Adipocyte (in vitro differentiated cells): ENCODE data around the gene PLEKHA7.
"Not testable (repeated sequence)": the region's sequence is repeated elsewhere in the genome, so short reads cannot be mapped to it uniquely, and the experiment has no call there.

ENCODE experiments used
- DNase-seq: peaks from one replicate; pipeline ENCODE4 v3.0.0-alpha.2; 2015; ENCODE audit warnings: low read depth
- H3K27me3 ChIP-seq: replicated peaks from 2 replicates; pipeline ENCODE4 v1.7.0; 2013; ENCODE audit warnings: mild to moderate bottlenecking, low read length, moderate library complexity; ENCODE audit not compliant: control insufficient read depth, insufficient read depth
- H3K36me3 ChIP-seq: 2 replicates; pipeline ENCODE4 v1.7.0; 2013; ENCODE audit warnings: low read length, mild to moderate bottlenecking, moderate library complexity; ENCODE audit not compliant: control insufficient read depth, insufficient read depth, severe bottlenecking
- H3K4me1 ChIP-seq: 2 replicates; pipeline ENCODE4 v1.7.0; 2013; ENCODE audit warnings: mild to moderate bottlenecking, low read length, moderate library complexity; ENCODE audit not compliant: control insufficient read depth, insufficient read depth
- H3K4me3 ChIP-seq: 2 replicates; pipeline ENCODE4 v1.7.0; 2013; ENCODE audit warnings: mild to moderate bottlenecking, low read length, moderate library complexity
- H3K9ac ChIP-seq: 2 replicates; pipeline ENCODE4 v1.7.0; 2013; ENCODE audit warnings: mild to moderate bottlenecking, low read length, moderate library complexity
- H3K9me3 ChIP-seq: 2 replicates; pipeline ENCODE4 v1.7.0; 2013; ENCODE audit warnings: mild to moderate bottlenecking, low read length, moderate library complexity; ENCODE audit not compliant: control insufficient read depth

Gene PLEKHA7, protein sequence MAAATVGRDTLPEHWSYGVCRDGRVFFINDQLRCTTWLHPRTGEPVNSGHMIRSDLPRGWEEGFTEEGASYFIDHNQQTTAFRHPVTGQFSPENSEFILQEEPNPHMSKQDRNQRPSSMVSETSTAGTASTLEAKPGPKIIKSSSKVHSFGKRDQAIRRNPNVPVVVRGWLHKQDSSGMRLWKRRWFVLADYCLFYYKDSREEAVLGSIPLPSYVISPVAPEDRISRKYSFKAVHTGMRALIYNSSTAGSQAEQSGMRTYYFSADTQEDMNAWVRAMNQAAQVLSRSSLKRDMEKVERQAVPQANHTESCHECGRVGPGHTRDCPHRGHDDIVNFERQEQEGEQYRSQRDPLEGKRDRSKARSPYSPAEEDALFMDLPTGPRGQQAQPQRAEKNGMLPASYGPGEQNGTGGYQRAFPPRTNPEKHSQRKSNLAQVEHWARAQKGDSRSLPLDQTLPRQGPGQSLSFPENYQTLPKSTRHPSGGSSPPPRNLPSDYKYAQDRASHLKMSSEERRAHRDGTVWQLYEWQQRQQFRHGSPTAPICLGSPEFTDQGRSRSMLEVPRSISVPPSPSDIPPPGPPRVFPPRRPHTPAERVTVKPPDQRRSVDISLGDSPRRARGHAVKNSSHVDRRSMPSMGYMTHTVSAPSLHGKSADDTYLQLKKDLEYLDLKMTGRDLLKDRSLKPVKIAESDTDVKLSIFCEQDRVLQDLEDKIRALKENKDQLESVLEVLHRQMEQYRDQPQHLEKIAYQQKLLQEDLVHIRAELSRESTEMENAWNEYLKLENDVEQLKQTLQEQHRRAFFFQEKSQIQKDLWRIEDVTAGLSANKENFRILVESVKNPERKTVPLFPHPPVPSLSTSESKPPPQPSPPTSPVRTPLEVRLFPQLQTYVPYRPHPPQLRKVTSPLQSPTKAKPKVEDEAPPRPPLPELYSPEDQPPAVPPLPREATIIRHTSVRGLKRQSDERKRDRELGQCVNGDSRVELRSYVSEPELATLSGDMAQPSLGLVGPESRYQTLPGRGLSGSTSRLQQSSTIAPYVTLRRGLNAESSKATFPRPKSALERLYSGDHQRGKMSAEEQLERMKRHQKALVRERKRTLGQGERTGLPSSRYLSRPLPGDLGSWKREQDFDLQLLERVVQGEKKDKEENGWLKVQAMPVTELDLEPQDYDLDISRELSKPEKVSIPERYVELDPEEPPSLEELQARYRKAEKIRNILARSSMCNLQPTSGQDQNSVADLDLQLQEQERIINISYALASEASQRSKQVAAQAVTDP

DNA sequence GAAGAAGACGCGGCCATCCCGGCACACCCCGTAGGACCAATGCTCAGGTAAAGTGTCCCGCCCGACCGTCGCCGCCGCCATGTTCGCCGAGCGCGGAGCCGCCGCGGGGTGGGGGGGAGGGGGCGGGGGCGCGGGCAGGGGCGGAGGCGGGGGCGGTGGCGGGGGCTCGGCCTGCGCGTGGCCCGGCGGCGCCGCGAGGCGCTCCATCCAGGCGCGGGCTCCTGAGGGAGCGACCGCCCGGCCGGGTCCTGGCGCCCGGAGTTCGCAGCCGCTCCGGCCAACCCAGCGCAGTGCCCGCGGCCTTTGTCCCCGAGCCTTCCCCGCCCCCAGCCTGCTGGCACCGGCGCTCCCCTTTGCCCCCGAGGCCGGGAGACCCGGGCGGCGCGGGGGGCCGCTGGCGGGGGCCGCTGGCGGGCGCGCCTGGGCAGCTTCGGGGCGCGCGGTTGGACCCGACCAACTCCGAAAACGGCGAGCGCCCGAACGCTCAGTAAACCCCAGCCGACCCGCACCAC, at the start of gene PLEKHA7:
Gene PLEKHA7, minus strand, starts transcription at position 94 of the 512 bp plus-strand sequence. Its CDS starts 13 bp downstream, at position 81.
- Histone ChIP-seq H3K9ac (peak within 1 kb of the TSS; percentile 72), H3K4me3 (peak within 1 kb of the TSS; percentile 79), H3K9me3 (no peaks in the 10 kb centered on the region), H3K27me3 (peaks cover 11% of the 10 kb centered on the region), H3K36me3 (no peaks in the 10 kb centered on the region), H3K4me1 (peaks cover 12% of the 10 kb centered on the region)
- no peak for DNase-seq

DNA sequence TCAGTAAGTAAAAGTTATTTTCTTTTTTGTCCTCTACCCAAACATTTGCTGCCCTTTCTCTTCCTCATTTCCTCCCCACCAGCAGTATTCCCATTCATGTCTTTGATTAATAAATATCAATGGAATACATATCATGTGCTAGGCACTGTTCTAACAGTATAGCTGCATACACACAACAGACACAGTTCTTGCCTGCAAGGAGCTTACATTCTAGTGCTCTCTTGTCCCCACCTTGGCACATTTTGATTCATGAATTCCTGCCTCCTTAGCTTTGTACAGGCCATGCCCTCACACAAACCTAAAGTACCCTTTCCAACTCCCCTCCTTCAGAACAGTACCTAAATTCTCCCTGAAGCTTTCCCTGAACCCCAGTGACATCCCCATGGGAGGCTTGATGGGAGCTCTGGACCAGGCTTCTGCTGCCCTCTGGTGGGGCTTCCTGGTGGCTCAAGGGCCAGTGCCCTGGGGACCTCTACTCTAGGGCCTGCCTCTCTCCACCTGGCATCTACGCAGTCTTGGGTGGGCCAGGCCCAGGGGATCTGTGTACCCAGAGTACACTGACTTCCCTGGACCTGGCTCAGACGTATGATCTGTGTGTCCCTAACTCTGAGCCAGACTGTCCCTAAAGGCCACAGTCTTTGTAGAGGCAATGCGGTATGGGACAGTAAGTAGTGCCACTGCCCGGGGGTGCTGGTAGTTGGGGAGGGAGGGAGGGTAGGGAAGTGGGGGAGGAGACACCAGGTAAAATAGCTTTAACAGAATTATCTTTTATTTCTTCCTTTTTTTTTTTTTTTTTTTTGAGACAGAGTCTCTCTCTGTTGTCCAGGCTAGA, 49.2 kb upstream of the PLEKHA7 start:
- H3K4me1 ChIP-seq = no peaks in the 10 kb centered on the region
- H3K9me3 ChIP-seq = no peaks in the 10 kb centered on the region
- H3K27me3 ChIP-seq = no peaks in the 10 kb centered on the region
- no peak overlapping the region for H3K4me3 ChIP-seq
- no peaks in the 10 kb centered on the region for H3K36me3 ChIP-seq
- DNase-seq = peak; percentile 76
- no peak overlapping the region for H3K9ac ChIP-seq

DNA sequence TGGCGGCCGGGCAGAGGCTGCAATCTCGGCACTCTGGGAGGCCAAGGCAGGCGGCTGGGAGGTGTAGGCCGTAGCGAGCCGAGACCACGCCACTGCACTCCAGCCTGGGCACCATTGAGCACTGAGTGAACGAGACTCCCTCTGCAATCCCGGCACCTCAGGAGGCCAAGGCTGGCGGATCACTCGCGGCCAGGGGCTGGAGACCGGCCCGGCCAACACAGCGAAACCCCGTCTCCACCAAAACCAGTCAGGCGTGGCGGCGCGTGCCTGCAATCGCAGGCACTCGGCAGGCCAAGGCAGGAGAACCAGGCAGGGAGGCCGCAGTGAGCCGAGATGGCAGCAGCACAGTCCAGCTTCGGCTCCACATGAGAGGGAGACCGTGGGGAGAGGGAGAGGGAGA, 36.9 kb upstream of the PLEKHA7 start:
- H3K27me3 ChIP-seq, H3K4me3 ChIP-seq, DNase-seq, H3K4me1 ChIP-seq, H3K9me3 ChIP-seq, H3K36me3 ChIP-seq, H3K9ac ChIP-seq: not testable (repeated sequence)

DNA sequence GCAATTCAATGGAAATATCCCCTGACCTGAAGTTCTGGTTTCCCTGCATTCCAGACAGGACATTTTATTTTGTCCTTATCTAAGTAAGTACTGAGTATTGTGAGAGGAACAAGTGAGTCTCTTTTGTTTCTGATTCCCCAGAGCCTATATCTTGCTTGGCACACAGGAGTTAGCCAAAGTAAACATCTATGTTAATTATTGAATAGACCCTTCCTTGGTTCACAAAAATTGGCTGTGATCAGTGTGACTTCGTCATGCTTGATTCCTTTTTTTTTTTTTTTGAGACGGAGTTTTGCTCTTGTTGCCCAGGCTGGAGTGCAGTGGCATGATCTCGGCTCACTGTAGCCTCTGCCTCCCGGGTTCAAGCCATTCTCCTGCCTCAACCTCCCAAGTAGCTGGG, 34.3 kb upstream of the PLEKHA7 start:
- not testable (repeated sequence) for H3K4me1 ChIP-seq, H3K9me3 ChIP-seq, H3K4me3 ChIP-seq, H3K9ac ChIP-seq, H3K27me3 ChIP-seq, H3K36me3 ChIP-seq, DNase-seq

DNA sequence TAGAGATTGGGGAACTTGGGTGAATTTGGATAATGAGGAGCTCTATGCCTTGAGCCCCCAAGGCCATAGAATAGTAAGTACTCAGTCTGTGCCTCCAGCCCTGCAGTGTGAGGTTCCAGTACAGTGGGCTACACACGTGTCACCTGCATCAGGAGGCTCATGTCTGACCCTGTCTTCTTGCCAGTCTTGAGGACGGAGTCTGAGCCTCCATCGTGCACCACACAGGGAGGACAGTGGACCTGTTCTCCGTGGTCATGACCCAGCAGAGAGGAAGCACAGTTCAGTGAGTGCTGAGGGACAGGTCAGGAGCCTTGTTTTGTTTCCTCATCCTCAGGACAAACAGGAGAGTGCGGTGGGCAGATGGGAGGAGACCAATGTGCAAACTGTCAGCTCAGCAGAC, 32.5 kb upstream of the PLEKHA7 start:
- DNase-seq = no peak
- Histone ChIP-seq H3K9ac (no peak overlapping the region), H3K4me1 (no peaks in the 10 kb centered on the region), H3K9me3 (no peaks in the 10 kb centered on the region), H3K4me3 (no peak overlapping the region), H3K36me3 (no peaks in the 10 kb centered on the region), H3K27me3 (no peaks in the 10 kb centered on the region)

DNA sequence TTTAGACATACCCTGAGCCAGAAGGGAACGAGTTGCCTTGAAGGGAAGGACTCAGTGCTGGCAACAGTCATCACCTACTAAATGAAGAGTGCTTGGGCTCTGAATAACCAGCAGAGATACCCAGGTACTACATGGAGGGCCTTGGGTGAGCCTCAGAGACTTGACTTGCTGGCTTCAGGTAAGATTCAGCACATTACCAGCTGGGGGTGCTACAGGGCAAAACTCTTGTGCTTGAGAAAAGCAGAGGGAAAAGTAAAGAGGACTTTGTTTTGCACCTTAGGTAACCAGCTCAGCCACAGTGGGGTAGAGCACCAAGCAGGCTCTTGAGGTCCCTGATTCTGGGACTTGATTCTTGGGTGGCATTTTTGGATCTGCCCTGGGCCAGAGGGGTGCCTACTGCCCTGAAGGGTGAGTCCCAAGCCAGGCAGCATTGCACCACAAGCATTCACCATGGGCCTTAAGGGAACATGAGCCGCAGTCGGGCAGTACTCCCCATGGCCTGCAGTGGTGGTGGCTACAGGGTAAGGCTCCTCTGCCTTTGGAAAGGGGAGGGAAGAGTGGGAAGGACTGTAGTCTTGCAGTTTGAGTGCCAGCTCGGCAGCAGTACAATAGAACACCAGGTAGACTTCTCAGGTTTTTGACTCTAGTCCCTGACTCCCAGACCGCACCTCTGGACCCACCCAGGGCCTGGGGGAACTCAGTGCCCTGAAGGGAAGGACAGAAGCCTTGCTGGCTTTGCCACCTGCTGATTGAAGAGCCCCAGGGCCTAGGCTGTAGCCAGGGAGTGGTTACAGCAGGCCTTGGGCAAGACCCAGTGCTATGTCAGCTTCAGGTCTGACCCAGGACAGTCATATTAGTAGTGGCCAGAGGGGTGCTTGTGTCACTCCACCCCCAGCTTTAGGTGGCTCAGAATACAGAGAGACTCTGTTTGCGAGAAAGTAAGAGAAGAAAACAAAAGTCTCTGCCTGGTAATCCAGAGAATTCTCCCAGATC, 22.7 kb upstream of the PLEKHA7 start:
- no peak overlapping the region for H3K4me3 ChIP-seq
- no peaks in the 10 kb centered on the region for H3K4me1 ChIP-seq
- peaks cover 4% of the 10 kb centered on the region for H3K27me3 ChIP-seq
- no peaks in the 10 kb centered on the region for H3K36me3 ChIP-seq
- H3K9me3 ChIP-seq = peaks cover 5% of the 10 kb centered on the region
- DNase-seq = no peak
- H3K9ac ChIP-seq = no peak overlapping the region

DNA sequence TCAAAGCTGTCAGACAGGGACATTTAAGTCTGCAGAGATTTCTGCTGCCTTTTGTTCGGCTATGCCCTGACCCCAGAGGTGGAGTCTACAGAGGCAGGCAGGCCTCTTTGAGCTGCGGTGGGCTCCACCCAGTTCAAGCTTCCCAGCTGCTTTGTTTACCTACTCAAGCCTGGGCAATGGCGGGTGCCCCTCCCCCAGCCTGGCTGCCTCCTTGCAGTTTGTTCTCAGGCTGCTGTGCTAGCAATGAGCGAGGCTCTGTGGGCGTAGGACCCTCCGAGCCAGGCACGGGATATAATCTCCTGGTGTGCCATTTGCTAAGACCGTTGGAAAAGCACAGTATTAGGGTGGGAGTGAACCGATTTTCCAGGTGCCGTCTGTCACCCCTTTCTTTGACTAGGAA, 19.8 kb upstream of the PLEKHA7 start:
- not testable (repeated sequence) for H3K4me3 ChIP-seq, H3K9me3 ChIP-seq, DNase-seq, H3K36me3 ChIP-seq, H3K27me3 ChIP-seq, H3K9ac ChIP-seq, H3K4me1 ChIP-seq

DNA sequence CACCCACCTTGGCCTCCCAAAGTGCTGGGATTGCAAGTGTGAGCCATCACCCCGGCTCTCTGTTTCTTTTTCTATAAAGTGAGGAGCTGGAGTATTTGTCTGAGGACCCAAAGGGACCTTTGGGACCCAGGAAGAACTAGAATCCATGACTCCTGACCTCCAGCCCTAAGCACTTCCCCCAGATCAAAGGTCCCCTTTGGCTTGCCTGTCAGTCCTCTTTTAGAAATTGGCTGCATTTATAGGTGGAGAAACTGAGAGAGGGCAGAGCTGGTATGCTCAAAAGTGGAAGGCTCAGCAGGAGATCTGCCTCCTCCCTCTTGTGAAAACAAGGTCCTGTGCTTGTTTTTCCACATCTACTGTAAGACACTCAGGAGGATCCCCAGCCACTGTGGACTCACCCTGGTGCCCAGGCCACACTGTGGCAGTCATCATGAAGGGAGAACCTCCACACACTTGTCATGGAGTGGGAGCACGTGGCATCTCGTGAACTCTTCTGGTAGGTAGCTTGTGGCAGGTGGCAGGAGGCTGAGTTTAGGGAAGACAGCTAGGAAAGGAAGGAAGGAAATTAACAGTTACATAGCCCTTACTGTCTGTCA, 12.4 kb upstream of the PLEKHA7 start:
- H3K9me3 ChIP-seq = no peaks in the 10 kb centered on the region
- no peaks in the 10 kb centered on the region for H3K27me3 ChIP-seq
- no peak overlapping the region for H3K4me3 ChIP-seq
- H3K9ac ChIP-seq = no peak overlapping the region
- H3K36me3 ChIP-seq = no peaks in the 10 kb centered on the region
- DNase-seq = no peak
- H3K4me1 ChIP-seq = no peaks in the 10 kb centered on the region

DNA sequence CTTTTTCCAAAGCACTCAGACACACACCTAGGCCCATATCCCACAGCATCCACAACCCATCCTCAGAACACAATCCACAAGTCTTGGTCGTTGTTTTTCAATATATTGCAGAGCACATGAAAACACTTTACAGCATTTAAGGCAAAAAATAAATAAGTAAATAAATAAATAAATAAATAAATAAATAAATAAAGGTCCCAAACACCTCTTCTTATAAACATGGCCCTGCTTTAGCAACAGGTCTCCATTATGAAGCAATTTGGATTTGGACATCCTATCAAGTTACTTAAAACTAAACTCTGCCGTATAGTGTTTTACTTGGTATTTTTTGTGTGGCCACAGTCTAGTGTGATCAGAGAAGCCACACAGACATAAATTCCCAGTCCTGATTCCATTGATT, 10.7 kb upstream of the PLEKHA7 start:
- DNase-seq = no peak
- no peaks in the 10 kb centered on the region for H3K36me3 ChIP-seq
- no peaks in the 10 kb centered on the region for H3K9me3 ChIP-seq
- H3K27me3 ChIP-seq = no peaks in the 10 kb centered on the region
- H3K9ac ChIP-seq = no peak overlapping the region
- H3K4me1 ChIP-seq = peaks cover 3% of the 10 kb centered on the region
- no peak overlapping the region for H3K4me3 ChIP-seq
